ENCODE results near the gene TBC1D22A. TPM values are rescaled to one million over a fixed set of nuclear protein-coding genes. Genes with fewer than 3 reads are reported as not detected.

The TBC1D22A gene
- total and polyA plus RNA-seq, 2 donors from 2014 or later = 24.6 to 39.4 TPM

GRCh38 chr22:47001288-47001687 is 238.8 kb downstream of the TBC1D22A start:
- FAIRE-seq = no peak
- Histone ChIP-seq H3K36me3 (ENCODE audit: control insufficient read depth in 2 of 3, insufficient read depth in 3 of 3, low read length in 3 of 3) (peaks cover 0 to 3% (median 2%) of the 10 kb centered on the region in 3 donors), H3K9ac (ENCODE audit: low read length in 3 of 3) (no peak overlapping the region), H3K4me1 (ENCODE audit: control insufficient read depth in 2 of 3, insufficient read depth in 2 of 3, low read depth in 1 of 3, low read length in 3 of 3) (no peaks in the 10 kb centered on the region), H3K27me3 (ENCODE audit: control insufficient read depth, insufficient read depth, low read length) (no peaks in the 10 kb centered on the region), H3K27ac (ENCODE audit: low read depth in 2 of 2, low read length in 2 of 2) (no peak overlapping the region), H3K9me3 (ENCODE audit: control insufficient read depth in 2 of 3, insufficient read depth in 1 of 3, low read length in 3 of 3) (no peaks in the 10 kb centered on the region), H3K4me3 (ENCODE audit: low read length in 3 of 3) (no peak overlapping the region)
- DNase-seq = no peak
- TF ChIP-seq CTCF (IDR thresholded peaks at IDR 0.05; ENCODE audit: borderline replicate concordance, extremely low read depth, insufficient read depth) = no peak
- intact Hi-C loops (cut with DNase I) = no loop called here

GRCh38 chr22:47002692-47003091 is 240.2 kb downstream of the TBC1D22A start:
- no peak for TF ChIP-seq CTCF (IDR thresholded peaks at IDR 0.05; ENCODE audit: borderline replicate concordance, extremely low read depth, insufficient read depth)
- Histone ChIP-seq H3K27ac (ENCODE audit: low read depth in 2 of 2, low read length in 2 of 2) (no peak overlapping the region), H3K36me3 (ENCODE audit: control insufficient read depth in 2 of 3, insufficient read depth in 3 of 3, low read length in 3 of 3) (peaks cover 0 to 3% (median 2%) of the 10 kb centered on the region in 3 donors), H3K4me1 (ENCODE audit: control insufficient read depth in 2 of 3, insufficient read depth in 2 of 3, low read depth in 1 of 3, low read length in 3 of 3) (no peaks in the 10 kb centered on the region), H3K9ac (ENCODE audit: low read length in 3 of 3) (no peak overlapping the region), H3K9me3 (ENCODE audit: control insufficient read depth in 2 of 3, insufficient read depth in 1 of 3, low read length in 3 of 3) (no peaks in the 10 kb centered on the region), H3K27me3 (ENCODE audit: control insufficient read depth, insufficient read depth, low read length) (no peaks in the 10 kb centered on the region), H3K4me3 (ENCODE audit: low read length in 3 of 3) (no peak overlapping the region)
- DNase-seq (no peak), FAIRE-seq (no peak)
- intact Hi-C loops (cut with DNase I) = no loop called here

GRCh38 chr22:47005506-47006408 is 243.3 kb downstream of the TBC1D22A start:
- DNase-seq (peak in 1 of 5 donors; percentile 2), FAIRE-seq (no peak)
- Histone ChIP-seq H3K27ac (ENCODE audit: low read depth in 2 of 2, low read length in 2 of 2) (no peak overlapping the region), H3K36me3 (ENCODE audit: control insufficient read depth in 2 of 3, insufficient read depth in 3 of 3, low read length in 3 of 3) (peaks cover 7 to 9% (median 9%) of the 10 kb centered on the region in 3 donors), H3K4me1 (ENCODE audit: control insufficient read depth in 2 of 3, insufficient read depth in 2 of 3, low read depth in 1 of 3, low read length in 3 of 3) (no peaks in the 10 kb centered on the region), H3K9ac (ENCODE audit: low read length in 3 of 3) (no peak overlapping the region), H3K27me3 (ENCODE audit: control insufficient read depth, insufficient read depth, low read length) (no peaks in the 10 kb centered on the region), H3K9me3 (ENCODE audit: control insufficient read depth in 2 of 3, insufficient read depth in 1 of 3, low read length in 3 of 3) (peaks cover 0 to 4% (median 0%) of the 10 kb centered on the region in 3 donors), H3K4me3 (ENCODE audit: low read length in 3 of 3) (no peak overlapping the region)
- TF ChIP-seq CTCF (IDR thresholded peaks at IDR 0.05; ENCODE audit: borderline replicate concordance, extremely low read depth, insufficient read depth) = no peak
- intact Hi-C loops (cut with DNase I) = no loop called here
